Measurements from ENCODE around the gene MPPE1. TPM values are rescaled to one million over a fixed set of nuclear protein-coding genes. Genes with fewer than 3 reads are reported as not detected.

The MPPE1 gene
- total RNA-seq, 1 experiment from 2014 or later, result 37.6 TPM

DNA sequence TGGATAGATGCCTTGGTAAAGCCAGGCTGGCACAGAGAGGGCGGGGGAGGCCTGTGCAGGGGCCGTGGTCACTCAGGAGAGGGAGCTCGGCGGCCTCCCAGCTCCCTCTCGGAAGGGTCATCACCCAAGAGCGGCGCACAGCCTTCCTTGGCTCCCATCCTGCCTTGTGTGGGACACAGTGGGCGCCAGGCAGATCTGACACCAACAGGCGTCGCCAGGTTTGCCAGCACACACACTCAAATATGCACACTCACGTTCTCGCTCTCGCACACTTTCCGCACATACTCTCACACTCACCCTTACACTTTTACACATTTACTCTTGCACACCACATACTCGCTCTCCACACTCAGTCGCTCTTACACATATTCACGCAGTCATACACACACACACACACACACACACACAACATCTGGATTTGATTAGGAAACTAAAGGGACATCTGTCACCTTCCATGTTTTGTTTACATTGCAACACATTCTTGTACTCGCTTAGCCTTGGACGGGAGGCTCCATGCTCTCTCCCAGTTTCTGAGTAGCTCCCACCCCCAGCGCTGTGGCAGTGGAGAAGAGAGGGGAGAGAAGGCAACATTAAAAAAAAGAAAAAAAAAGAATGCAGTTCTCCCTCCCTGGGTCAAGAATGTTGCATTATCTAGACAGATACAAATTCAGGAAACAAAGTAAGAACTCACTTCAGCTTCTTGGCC, 46.4 kb downstream of the MPPE1 start:
- Mint-ChIP-seq H3K4me1 (ENCODE audit: low read depth, unreplicated experiment) (peaks cover 47% of the 10 kb centered on the region), H3K27ac (ENCODE audit: unreplicated experiment) (no peak overlapping the region), H3K4me3 (ENCODE audit: low read depth, unreplicated experiment) (no peak overlapping the region), H3K27me3 (ENCODE audit: unreplicated experiment) (peaks cover 13% of the 10 kb centered on the region), H3K36me3 (ENCODE audit: insufficient read depth, unreplicated experiment) (peaks cover 32% of the 10 kb centered on the region), H3K9me3 (ENCODE audit: low read depth, unreplicated experiment) (no peaks in the 10 kb centered on the region)
- TF ChIP-seq, protein P1, sequence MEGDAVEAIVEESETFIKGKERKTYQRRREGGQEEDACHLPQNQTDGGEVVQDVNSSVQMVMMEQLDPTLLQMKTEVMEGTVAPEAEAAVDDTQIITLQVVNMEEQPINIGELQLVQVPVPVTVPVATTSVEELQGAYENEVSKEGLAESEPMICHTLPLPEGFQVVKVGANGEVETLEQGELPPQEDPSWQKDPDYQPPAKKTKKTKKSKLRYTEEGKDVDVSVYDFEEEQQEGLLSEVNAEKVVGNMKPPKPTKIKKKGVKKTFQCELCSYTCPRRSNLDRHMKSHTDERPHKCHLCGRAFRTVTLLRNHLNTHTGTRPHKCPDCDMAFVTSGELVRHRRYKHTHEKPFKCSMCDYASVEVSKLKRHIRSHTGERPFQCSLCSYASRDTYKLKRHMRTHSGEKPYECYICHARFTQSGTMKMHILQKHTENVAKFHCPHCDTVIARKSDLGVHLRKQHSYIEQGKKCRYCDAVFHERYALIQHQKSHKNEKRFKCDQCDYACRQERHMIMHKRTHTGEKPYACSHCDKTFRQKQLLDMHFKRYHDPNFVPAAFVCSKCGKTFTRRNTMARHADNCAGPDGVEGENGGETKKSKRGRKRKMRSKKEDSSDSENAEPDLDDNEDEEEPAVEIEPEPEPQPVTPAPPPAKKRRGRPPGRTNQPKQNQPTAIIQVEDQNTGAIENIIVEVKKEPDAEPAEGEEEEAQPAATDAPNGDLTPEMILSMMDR (IDR thresholded peaks at IDR 0.05; ENCODE audit: unreplicated experiment), result no peak
- CTCF ChIA-PET, result interaction anchor here (0.6 kb wide), 1 partner anchor 67 kb away, joined by 3 read pairs; no protein-coding TSS in a partner anchor
- no TSS peak for BruUV-seq (replicated peaks)
- DNase-seq, result no peak
- intact Hi-C loops (cut with micrococcal nuclease; ENCODE audit: unreplicated experiment), result no loop called here

DNA sequence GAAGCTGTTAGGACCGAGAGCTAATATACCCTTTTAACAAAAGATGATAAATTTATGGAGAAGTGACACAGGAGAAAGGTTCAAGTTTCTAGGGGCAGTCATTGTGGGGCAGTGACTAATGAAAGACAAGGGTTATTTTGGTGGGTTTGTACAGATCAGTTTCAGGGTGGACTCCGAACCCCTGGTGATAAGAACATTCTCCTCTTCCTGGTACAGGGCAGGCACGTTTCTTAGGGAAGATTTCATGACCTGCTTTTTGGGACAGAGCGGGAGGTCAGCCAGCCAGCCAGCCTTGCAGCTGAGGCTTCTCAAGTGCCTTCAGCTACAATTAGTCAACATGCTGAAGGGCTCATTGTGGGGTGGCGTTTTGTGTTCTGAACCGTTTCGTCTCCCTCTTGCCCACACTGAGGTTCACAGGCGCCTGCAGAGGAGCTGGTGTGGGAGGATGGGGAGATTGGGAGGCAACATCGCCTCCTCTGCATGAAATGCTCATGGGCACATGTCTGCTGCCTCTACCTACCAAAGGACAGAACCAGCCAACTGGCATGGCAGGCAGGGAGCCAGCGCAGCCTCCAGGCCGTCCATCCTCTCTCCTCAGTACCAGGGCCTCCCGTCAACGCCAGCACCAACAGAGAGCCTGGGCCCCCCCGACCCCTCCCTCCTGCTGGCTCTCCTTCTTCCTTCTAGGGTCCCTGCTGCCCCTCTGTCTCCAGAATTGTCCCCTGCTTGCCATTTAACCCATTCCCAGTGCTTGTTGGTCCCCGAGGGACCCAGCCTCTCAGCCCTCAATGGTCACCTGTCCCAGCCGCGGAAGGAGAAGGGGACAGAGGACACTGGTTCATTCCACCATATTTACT, 47.3 kb downstream of the MPPE1 start:
- BruUV-seq (replicated peaks), result no TSS peak

DNA sequence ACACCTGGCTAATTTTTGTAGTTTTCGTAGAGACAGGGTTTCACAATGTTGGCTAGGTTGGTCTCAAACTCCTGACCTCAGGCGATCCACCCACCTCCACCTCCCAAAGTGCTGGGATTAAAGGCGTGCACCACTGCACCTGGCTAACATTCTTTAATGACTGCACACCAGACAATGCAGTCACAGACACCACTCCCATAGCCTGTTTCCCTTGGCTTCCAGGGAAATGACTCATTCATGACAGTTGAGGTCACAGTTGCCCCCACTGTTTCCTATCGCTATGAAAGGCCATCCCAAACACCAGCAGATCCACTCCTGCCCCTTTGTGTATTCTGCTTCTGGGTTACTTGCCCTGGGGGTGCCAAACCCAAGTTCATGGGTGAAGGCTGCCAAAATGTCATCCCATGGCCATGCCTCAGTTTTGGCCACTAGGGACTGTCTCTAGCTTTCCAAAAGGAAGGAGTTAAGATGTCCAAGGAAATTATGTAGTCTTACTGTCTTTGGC, 48.2 kb downstream of the MPPE1 start:
- Mint-ChIP-seq H3K27me3 (ENCODE audit: unreplicated experiment) (no peaks in the 10 kb centered on the region), H3K4me1 (ENCODE audit: low read depth, unreplicated experiment) (peaks cover 50% of the 10 kb centered on the region), H3K27ac (ENCODE audit: unreplicated experiment) (peak overlapping the region; percentile 95), H3K36me3 (ENCODE audit: insufficient read depth, unreplicated experiment) (peaks cover 44% of the 10 kb centered on the region), H3K9me3 (ENCODE audit: low read depth, unreplicated experiment) (no peaks in the 10 kb centered on the region), H3K4me3 (ENCODE audit: low read depth, unreplicated experiment) (peak overlapping the region; percentile 68)
- CTCF ChIA-PET, result interaction anchor here (0.7 to 1.2 kb wide), 3 partner anchors 18 to 46 kb away, joined by 3 to 5 read pairs (median 4); no protein-coding TSS in a partner anchor
- peak; percentile 73 for DNase-seq
- TF ChIP-seq, protein P1 (IDR thresholded peaks at IDR 0.05; ENCODE audit: unreplicated experiment), result no peak
- BruUV-seq (replicated peaks), result no TSS peak
- intact Hi-C loops (cut with micrococcal nuclease; ENCODE audit: unreplicated experiment), result loop anchor here (10.0 kb wide), 1 partner anchor 125 kb away; the partner anchor contains the start of gene IMPA2

More for the DNA sequence above, 47.3 kb downstream of the MPPE1 start:
- intact Hi-C loops (cut with micrococcal nuclease; ENCODE audit: unreplicated experiment), result no loop called here
- CTCF ChIA-PET, result interaction anchor here (1.1 to 1.2 kb wide), 2 partner anchors 17 to 27 kb away, joined by 3 to 5 read pairs; no protein-coding TSS in a partner anchor
- peak overlapping the region; percentile 95 for H3K27ac Mint-ChIP-seq (ENCODE audit: unreplicated experiment)
- no peaks in the 10 kb centered on the region for H3K9me3 Mint-ChIP-seq (ENCODE audit: low read depth, unreplicated experiment)
- H3K36me3 Mint-ChIP-seq (ENCODE audit: insufficient read depth, unreplicated experiment), result peaks cover 37% of the 10 kb centered on the region
- peaks cover 6% of the 10 kb centered on the region for H3K27me3 Mint-ChIP-seq (ENCODE audit: unreplicated experiment)
- no peak for DNase-seq
- TF ChIP-seq, protein P1 (IDR thresholded peaks at IDR 0.05; ENCODE audit: unreplicated experiment), result no peak
- H3K4me3 Mint-ChIP-seq (ENCODE audit: low read depth, unreplicated experiment), result no peak overlapping the region
- peaks cover 50% of the 10 kb centered on the region for H3K4me1 Mint-ChIP-seq (ENCODE audit: low read depth, unreplicated experiment)

DNA sequence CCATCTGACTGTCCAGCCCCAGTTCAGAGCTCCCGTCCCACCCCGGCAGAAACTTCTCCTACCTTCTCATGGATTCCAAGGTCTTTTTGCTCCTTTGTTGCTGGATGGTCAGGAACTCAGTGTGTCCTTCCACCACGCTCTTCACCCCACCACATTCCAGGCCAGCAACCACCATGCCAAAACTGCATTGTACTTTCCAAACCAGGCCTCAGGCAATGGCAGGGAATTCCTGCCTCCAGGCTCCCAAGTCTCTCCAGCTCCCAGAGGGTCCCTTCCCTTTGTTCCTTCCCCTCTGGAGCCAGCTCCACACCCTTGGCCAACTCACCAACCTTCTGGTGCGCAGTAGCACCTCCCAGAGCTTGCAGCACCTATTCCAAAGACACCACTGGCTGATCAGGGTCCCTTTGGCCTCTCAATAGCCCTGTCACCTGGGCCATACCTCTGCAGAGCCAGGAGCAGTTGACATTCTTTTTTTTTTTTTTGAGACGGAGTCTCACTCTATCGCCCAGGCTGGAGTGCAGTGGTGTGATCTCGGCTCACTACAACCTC, 48.8 kb downstream of the MPPE1 start:
- Mint-ChIP-seq H3K4me3 (ENCODE audit: low read depth, unreplicated experiment) (peak overlapping the region; percentile 68), H3K36me3 (ENCODE audit: insufficient read depth, unreplicated experiment) (peaks cover 46% of the 10 kb centered on the region), H3K27me3 (ENCODE audit: unreplicated experiment) (no peaks in the 10 kb centered on the region), H3K4me1 (ENCODE audit: low read depth, unreplicated experiment) (peaks cover 50% of the 10 kb centered on the region), H3K27ac (ENCODE audit: unreplicated experiment) (peak overlapping the region; percentile 95), H3K9me3 (ENCODE audit: low read depth, unreplicated experiment) (no peaks in the 10 kb centered on the region)
- TF ChIP-seq, protein P1 (IDR thresholded peaks at IDR 0.05; ENCODE audit: unreplicated experiment), result no peak
- no peak for DNase-seq
- CTCF ChIA-PET, result interaction anchor here (0.7 kb wide), 1 partner anchor 47 kb away, joined by 4 read pairs; no protein-coding TSS in a partner anchor
- BruUV-seq (replicated peaks), result no TSS peak
- intact Hi-C loops (cut with micrococcal nuclease; ENCODE audit: unreplicated experiment), result loop anchor here (10.0 kb wide), 1 partner anchor 125 kb away; the partner anchor contains the start of gene IMPA2
